Left ventricle myocardium superior (tissue), 1 donor: Measurements from ENCODE around the gene EVI2B. TPM values are rescaled to one million over a fixed set of nuclear protein-coding genes. Genes with fewer than 3 reads are reported as not detected.
"Not testable (repeated sequence)": the region's sequence is repeated elsewhere in the genome, so short reads cannot be mapped to it uniquely, and the experiment has no call there.

Source experiments
- ATAC-seq: fragments of 200-7000 bp; cut with Tn5 transposase; one replicate; pipeline ENCODE4 v1.9.1; 2020; ENCODE audit warnings: mild to moderate bottlenecking, moderate library complexity
- DNase-seq: peaks from one replicate; pipeline ENCODE4 v3.0.0-alpha.2; 2020
- intact Hi-C: fragments of 100-400 bp; cut with micrococcal nuclease; formaldehyde crosslinking; loops from one replicate; pipeline ENCODE4 v1.11.0; 2022
- total RNA-seq: library from RNA; stranded (reverse); fragmentation: NEBNext Ultra II Directional; extraction: Animal tissue kit (Norgen Biotek cat#: 25700); gene quantifications from one replicate; pipeline ENCODE4 v1.2.1, GENCODE V29; 2021
- donor health status: DM: no; HTN: yes; CAD: no; lungs with severe emphysema.

The EVI2B gene
- total RNA-seq, 1 donor from 2014 or later: 4.4 TPM

DNA sequence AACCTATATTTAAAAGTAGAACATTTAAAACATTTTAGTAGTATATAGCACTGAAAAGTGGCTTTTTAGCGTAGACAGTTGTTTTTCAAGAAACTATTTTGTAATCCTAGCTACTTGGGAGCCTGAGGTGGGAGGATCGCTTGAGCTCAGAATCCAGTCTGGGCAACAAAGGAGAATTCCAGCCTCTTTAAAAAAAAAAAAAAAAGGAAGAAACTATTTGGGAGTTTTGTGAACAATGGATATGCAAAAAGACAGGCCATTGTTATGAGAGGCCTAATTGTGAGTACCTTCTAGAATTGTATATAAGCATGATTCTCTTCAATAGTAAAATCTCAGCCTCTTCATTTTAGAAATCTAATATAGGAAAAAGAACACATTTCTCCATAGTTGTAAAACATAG, 34.5 kb downstream of the EVI2B start:
- intact Hi-C loops: no loop called here
- no peak for ATAC-seq
- DNase-seq: no peak

DNA sequence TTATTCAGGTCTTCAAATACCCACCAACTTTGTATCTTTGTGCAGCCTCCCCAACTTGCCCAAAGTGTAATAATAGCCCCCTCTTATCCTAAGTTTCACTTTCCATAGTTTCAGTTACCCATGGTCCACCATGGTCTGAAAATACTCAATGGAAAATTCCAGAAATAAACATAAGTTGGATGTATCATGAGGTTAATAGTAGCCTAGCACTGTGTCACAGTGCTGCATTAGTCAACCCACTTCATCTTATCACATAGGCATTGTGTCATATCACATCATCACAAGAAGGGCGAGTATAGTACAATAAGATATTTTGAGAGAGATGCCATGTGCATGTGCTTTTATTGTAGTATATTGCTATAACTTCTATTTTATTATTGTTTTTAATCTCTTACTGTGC, 38.7 kb downstream of the EVI2B start:
- intact Hi-C loops: no loop called here
- DNase-seq (no peak), ATAC-seq (peak; percentile 28)

DNA sequence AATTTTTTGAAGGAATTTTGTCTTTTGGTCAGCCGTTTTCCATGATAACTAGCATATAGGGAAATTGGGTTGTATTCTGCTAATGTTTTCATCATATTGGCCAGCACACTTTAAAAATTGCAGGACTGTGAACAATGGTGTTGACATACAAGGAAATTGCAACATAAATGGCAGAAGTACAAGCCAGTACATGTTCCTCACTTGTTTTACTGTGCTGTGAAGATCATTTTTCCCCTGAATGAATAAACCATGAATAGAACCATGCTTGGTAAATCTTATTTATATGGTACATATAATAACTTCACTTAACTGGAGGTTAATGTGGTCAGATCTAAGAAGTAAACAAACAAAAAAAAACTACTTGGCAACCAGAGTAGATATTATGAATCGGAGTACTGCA, 39.6 kb downstream of the EVI2B start:
- DNase-seq (no peak), ATAC-seq (peak; percentile 80)
- intact Hi-C loops: no loop called here

DNA sequence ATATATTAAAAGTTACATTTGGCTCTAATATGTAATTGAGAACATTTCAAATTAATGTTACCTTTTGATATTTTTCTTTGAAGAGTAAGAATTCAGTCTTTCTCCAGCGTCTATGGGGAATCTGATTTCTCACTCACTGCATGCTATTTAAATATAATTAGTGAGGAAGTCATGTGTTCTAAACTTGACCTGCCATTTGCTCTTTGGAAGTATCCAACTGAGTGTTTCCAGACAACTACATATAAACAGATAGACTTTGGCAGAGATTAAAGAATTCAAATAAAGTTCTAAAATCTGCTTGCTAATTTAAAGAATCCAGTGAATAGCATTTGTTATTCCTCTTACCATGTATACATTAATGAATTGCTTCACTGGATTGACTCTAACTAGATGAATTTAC, 40.3 kb downstream of the EVI2B start:
- DNase-seq (no peak), ATAC-seq (no peak)
- intact Hi-C loops: no loop called here

DNA sequence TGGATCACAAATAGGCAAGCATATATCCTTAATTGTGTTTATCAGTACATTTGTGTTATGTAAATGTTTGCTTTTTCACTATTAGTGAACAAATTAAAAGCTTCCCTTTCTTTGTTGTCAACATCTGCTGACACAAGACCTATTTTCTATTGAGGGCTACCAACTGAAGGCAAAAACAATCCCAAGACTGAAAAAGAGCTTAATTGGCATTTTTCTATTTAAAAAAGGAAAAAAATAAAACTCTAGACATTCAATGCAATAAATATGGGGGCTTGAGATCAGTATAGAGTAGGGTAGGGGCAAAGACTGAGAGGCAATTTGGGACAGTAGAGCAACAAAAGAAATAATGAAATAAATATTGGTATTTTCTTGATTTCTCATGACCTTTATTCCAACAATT, 41.1 kb downstream of the EVI2B start:
- DNase-seq (no peak), ATAC-seq (no peak)
- intact Hi-C loops: no loop called here

DNA sequence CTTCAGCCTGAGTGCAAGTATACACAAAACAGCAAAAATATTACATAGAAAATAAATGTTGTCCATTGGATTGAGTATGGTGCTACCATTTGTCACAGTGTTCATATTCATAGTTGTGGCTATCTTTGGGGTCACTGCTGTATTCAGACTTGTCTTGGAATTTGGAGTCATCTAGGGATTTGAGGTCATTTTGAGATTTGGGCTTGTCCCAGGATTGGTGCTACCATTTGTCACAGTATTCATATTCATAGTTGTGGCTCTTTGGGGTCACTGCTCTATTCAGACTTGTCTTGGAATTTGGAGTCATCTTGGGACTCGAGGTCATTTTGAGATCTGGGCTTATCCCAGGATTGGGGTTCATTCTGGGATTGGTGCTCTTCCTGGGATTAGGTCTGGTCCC, 41.6 kb downstream of the EVI2B start:
- DNase-seq: no peak
- intact Hi-C loops: no loop called here
- no peak for ATAC-seq

DNA sequence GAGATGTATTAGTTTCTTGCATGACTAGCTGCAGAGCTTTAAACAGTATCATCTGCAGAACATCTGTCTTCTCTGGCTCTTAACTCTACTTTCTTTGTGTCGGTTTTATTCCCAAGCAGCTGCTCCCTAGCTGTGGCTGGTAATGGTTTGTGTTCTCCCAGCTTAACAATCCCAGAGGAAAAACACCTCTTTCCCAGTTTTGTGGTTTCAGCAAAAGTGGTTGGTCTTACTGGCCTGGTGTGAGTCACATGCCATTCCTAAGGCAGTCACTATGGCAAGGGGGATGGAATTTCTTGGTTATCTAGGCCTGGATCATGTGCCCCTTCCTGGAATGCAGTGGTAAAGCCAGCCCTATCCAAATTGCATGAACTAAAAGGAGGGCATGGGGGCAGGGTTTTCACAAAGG, 44.3 kb downstream of the EVI2B start:
- ATAC-seq (peak; percentile 73), DNase-seq (no peak)
- intact Hi-C loops: no loop called here

DNA sequence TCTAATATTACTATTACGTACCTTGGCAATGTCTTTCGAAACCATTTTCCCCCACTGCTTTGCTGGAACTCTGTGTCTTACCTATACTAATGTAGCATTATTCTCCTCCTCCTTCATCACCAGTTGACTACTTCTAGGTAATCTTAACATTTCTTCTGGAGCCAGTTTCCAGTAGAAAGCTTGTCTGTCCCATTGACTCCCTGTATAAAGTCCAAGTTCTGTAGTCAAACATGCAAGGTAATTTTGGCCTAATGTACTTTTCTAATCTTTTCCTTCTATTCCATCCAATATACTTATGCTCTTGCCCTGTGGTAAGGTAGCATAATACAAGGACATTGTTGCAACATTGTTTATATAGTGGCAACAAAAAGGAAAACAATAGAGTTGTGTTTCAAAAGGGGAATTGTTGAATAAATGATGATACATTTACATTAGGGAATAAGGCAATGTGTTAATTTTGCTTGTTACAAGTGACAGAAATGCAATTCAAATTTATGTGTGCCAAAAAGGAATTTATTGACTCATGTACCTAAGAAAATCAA, 44.7 kb downstream of the EVI2B start:
- intact Hi-C loops: no loop called here
- DNase-seq (no peak), ATAC-seq (peak; percentile 11)

DNA sequence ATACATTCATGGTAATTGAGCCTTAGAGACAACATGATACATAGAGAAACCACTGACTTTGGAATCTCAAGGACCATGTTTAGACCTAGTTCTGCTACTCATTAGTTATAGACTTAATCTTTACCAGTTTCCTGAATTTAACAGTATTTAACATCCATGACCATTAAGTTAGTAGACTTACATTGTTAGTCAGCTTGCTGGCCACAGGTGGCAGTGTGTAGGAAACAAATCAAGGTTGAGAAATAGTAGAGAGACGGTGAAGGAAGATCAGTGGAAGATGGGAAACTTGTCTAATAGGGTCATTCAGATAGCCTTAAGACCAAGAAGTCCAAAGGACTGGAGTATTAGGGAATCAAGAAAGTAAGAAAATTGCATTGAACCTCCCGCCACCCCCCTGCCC, 47.8 kb downstream of the EVI2B start:
- intact Hi-C loops: no loop called here
- no peak for ATAC-seq
- DNase-seq: no peak

DNA sequence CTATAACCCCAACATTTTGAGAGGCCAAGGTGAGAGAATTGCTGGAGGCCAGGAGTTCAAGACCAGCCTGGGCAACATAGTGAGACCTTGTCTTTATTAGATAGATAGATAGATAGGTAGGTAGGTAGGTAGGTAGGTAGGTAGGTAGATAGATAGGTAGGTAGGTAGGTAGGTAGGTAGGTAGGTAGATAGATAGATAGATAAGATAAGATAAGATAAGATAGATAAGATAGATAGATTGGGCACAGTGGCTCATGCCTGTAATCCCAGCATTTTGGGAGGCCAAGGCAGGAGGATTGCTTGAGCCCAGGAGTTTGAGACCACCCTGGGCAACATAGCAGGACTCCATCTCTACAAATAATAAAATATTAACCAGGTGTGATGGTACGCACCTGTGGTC, 50.9 kb downstream of the EVI2B start:
- ATAC-seq, DNase-seq, intact Hi-C loops: not testable (repeated sequence)

DNA sequence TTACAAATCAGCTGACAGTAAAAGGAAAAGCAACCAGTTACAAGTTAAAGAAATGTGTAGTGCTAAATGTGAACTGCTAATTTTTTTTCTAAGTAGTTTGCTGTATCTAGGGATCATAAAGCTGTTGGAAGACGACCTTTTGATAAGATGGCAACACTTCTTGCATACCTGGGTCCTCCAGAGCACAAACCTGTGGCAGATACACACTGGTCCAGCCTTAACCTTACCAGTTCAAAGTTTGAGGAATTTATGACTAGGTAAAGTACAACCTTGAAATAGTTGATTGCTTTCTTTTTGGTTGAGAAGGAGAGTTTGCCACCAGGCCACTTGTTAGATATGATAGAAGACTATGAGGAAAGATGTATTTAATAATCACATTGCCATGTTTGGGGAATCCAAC, 52.3 kb downstream of the EVI2B start:
- intact Hi-C loops: no loop called here
- DNase-seq (no peak), ATAC-seq (no peak)

DNA sequence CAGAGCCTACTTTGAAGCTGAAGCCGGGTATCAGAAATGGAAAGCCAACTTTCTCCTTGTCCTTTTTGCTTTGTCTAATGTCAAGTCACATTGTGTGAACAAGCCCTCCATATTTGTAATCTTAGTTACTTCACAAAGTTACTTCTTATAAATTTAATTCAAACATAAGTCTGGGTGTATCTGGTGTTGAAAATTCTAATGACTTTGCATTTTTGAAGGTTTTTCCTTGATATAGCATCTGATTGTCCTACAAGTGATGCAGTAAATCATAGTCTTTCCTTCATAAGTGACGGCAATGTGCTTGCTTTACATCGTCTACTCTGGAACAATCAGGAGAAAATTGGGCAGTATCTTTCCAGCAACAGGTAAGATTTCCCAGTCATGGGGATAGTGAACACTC, 53.7 kb downstream of the EVI2B start:
- no peak for DNase-seq
- intact Hi-C loops: no loop called here
- ATAC-seq: no peak

DNA sequence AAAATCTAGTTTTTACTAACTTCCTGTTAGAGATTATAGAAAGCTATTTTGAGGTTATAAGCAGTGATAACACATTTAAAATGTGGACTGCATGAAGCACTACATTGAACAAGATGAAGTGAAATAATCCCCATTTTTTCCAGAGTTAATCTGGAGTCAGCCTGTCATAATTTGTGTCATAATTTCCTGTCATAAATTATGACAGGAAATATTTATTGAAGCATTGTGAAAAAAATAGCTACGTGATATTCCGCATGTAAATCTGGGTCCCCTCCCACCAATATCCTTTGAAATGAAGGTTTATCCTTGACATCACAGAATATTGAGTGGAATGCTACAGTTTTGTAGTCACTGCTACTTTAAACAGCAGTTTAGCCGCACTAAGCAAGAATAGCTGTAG, 56.9 kb downstream of the EVI2B start:
- intact Hi-C loops: no loop called here

DNA sequence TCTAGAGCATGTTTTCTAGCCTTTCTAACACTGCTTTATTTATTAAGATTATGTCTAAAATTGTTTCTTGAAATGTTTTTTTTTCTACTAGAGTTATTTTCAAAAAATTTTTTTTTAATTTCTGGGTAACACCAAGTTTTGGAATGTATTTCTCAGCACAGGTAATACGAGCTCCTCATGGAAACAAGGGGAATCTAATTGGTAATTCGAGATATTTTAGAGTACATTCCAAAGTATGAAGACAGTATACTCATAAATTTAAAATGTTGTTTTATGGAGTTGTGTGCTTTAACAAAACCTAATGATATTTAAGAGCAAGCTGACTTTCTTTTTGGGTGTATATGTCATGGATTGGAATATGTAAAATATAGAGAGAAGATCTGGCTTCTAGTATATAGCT, 59.2 kb downstream of the EVI2B start:
- no peak for ATAC-seq
- no peak for DNase-seq
- intact Hi-C loops: no loop called here

More for the DNA sequence above, 56.9 kb downstream of the EVI2B start:
- no peak for ATAC-seq
- no peak for DNase-seq

Other genes starting within 250 kb of the EVI2B start
- 37.8 TPM for gene NF1, start 219.1 kb downstream of the EVI2B start, total RNA-seq
- 0.32 TPM for gene OMG, start 16.8 kb downstream of the EVI2B start, total RNA-seq
- 2.9 TPM for gene EVI2A, start 7.6 kb upstream of the EVI2B start, total RNA-seq
- gene RAB11FIP4, start 77.6 kb upstream of the EVI2B start, total RNA-seq: 15.8 TPM